ENCODE results near the gene C11orf54.

DNA sequence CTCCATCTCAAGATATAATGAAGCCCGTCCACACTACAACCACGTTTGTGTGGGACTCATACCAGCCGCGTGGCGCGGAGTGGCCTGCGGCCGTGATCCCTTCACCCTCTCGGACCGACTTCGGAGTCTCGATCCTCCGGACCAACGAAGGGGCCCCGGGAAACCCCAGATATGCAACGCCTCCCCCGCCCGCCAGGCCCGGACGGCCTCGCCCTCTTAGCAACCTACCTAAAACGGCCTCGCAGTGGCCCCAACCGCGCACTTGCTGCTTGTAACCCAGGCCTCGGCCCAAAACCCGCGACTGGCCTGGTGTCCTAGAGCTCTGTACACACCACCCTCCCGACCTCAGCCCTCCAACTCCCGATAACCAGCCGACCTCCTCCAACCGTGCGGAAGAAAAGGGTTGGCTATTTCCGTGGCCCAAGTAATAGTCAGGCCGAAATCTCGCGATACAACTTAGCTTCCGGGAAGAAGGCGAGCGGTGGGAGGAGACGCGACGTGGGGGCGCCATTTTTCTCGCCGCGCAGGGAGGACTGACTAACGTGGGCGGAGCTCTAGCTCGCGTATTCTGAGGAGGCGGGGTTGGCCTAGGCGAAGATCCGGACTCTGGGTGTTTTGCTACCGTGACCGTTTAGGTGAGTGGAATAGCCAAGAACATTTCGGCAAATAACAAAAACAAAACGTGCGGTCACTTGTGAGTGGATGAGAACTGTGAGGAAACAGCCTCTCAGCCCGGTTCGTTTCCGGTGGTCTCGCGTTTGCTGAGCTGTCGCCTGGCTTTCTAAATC, at the start of gene C11orf54, which contains the start of gene TAF1D:
- no peak for TF ChIP-seq GATA3 (IDR thresholded peaks at IDR 0.05; ENCODE audit: low read depth, low read length)
- TF ChIP-seq GATA2 (IDR thresholded peaks at IDR 0.05; ENCODE audit: low read depth, low read length): 0 out of 2 replicates have a peak, but pooled peaks have one; percentile 11

Data from SH-SY5Y (cell line).